Measurements from ENCODE around the gene ABCB9.
"Not testable (repeated sequence)": the region's sequence is repeated elsewhere in the genome, so short reads cannot be mapped to it uniquely, and the experiment has no call there.

Gene ABCB9

DNA sequence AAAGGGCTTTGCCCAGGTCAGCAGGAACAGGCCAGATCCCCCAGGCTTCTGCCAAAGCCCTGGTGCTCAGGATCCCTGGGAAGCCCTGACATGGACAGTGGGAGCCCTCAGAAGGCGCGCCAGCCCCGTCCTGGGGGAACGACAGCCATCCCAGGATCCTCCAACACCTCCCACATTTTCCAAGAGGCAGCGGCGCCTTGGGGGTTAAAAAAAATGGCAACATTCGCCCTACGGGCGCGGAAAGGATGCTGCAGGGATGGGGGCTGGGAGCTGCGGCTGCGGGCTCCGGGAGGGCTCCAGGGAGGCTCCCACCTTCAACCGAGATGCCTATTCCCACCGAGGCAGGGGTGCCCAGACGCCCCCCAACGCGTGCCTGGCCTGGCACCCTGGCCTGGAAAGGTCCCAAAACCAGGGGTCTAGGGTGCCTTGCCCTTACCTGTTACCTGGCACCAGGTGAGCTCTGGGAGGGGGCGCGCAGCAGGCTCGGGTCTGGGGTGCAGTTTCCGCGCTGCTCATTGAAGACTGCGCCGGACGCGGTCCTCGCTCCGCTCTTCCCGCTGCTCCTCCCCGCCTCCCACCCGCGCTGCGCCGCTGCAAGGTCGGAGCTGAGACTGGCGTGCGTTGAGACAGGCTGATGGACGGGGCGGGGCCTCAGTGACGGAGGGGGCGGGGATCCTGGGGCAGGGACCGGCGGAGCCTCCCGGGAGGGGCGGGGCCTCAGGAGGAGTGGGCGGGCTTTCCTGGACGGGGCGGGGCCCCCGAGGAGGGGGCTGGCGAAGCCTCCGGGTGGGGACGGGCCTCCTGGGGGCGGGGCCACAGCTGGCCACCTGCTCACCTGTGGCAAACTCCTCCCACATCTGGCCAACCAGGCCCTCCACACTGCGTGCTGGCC is at the start of gene ABCB9:
TSS of gene ABCB9 (minus strand) at position 613 of the 892 bp plus-strand sequence. CDS start 6,228 bp downstream, outside the sequence.
- DNase-seq = peak; percentile 90 to 94

DNA sequence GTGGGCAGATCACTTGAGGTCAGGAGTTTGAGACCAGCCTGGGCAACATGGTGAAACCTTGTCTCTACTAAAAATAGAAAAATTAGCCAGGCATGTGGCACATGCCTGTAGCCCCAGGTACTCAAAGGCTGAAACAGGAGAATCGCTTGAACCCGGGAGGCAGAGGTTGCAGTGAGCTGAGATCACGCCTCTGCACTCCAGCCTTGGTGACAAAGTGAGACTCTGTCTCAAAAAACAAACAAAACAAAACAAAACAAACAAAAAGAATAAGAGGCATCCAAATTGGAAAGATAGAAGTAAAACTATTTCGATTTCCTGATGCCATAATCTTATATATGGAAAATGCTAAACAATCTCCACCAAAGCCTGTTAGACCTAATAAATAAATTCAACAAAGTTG is 48.2 kb upstream of the ABCB9 start:
- DNase-seq = not testable (repeated sequence)

DNA sequence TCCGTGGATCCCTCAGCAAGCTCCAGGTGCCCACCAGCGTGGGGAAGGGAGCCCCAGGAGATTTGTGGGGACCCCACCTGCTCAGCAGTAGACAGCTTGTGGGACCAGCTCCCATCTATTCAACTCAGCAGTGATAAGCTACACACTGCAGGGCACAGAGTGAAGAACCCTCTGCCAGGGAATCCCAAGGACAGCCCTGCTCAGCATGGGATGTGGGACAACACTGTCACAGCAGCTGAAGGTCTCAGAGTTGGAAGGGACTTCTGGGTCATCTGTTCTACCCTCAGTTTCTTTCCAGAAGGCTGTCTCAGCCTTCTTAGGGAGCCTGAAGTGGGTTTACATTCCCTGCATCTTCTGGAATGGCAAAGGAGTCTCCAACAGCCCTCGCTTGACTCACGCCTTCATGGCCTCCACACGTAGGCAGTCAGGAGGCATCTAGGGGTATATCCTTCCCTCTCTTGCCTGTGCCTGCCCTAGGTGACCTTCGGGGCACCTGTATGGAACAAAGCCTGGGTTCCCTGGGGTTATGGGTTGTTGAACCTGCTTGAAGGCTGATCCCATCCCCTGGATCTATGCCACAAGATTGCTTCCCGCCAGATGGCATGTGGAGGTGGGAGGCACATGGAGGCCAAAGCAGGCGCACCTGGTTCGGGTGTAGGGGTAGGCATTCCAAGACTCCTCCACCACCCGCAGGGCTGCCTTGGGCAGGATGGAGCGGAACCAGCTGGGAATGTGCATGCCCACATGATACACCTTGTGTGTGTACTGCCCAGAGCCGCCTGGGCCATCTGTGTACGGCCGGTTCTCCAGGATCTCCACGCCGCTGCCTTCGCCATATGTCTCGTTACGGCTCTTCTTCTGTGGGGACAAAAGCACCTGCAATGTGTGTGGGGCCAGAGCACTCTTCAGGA is 47.2 kb upstream of the ABCB9 start:
- DNase-seq = no peak

DNA sequence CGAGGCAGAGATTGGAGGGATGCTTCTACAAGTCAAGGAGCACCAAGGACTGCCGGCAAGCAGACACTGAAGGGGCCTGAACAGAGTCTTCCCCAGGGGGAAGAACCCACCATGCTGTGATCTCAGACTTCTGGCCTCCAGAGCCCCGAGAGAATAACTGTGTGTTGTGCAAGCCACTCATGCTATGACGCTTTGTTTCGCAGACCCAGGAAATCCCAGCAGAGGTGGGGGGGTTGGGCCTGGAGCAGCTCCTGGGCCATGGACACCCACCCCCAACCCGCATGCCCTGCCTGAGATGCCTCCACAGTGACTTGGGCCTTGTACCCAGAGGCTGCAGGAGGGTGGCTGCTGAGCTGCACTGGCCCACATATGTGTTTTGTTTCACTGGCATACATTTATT is 45.4 kb upstream of the ABCB9 start:
- no peak for DNase-seq

DNA sequence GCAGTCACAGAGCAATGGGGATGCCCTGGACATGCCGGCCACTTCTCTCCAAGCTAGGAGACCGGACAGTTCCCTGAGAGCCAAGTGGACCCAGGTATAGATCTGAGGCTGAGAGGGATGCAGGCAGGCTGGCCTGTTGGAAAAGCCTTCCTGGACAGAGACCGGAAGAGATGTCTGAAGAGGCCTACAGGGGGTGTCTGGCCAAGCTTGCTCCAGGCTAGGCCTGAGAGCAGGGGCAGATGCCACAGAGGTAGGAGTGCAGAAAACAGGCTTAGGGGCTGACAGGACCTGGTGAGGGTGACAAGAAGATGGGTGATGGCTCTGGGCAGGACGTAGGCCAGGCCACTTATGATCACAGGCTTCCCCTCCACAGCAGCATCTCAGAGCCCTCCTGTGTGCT is 44.4 kb upstream of the ABCB9 start:
- no peak for DNase-seq

DNA sequence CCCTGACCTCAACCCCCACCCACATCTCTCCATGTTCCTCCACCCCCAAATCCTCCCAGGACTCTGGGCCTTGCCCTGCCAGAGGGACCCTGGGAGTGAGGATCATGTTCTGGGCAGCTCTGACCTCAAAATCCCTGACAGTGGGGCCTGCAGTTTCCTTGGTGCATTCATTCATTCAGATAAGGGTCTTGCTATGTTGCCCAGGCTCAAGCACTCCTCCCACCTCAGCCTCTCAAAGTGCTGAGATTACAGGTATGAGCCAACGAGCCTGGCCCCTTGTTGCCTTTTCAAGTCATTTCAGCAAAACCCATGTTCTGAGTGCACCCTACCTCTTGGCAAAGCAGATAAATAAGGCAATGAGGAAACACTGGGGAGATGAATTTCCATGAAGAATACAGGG is 43.8 kb upstream of the ABCB9 start:
- DNase-seq = no peak

DNA sequence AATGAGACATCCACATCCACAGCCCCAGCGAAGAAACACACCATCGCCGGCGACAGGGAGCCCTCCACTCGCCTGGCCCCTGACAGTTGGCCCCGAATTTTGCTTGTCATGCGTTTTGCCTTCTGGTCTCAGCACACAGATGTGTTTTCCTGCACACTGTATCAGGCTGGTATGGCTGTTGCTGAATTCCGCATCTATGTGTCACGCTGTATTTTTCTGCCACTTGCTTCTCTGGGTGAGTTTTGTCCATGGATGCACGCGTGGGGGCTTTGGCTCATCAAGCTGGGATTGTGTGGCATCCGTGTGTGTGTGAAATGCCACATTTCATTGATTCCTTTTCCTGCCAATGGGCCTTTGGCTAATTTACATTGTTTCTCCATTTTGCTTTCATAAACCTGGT is 40.7 kb upstream of the ABCB9 start:
- DNase-seq = no peak

DNA sequence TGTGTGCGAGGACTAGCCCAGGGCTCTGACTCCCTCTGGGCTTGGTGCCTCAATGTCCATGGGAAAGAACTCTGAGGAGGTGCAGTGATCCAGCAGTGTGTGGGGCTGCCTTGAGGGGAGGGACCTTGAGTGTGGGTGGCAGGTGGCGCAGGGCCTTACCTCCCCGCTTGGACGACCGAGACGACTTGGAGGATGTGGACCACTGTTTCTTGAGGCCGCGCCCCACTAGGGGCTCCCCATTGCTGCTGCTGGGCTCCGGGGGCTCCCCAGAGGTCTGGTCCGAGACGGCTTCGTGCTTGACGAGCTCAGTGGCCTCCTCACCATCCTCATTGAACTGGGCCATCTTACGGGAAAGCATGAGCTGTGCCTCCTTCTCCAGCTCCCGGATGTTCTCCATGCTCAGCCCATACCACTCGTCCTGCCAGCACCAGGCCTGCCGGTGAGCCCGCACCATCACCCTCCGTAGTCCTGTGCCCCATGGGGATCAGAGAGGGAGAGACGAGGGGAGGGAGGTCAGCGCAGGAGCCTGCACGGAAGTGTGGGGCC is 38.9 kb upstream of the ABCB9 start:
- no peak for DNase-seq

DNA sequence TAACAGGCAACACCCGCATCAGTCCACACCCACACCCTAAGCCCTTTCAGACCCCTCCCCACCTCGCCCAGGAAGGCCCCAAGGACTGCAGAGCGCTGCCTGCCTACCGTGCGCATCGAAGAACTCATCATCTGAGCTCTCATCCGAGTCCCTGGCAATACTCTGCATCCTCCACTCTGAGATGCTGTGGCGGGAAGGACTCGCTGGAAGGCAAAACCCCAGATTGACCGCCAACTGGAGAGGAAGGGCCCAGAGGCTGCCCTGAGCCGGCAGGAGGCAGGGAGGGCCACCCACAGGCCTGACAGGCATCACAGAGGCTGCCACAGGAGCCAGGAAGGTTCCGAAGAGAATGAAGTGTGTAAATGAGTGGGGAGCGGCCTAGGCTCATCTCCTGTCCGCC is 38.0 kb upstream of the ABCB9 start:
- no peak for DNase-seq

DNA sequence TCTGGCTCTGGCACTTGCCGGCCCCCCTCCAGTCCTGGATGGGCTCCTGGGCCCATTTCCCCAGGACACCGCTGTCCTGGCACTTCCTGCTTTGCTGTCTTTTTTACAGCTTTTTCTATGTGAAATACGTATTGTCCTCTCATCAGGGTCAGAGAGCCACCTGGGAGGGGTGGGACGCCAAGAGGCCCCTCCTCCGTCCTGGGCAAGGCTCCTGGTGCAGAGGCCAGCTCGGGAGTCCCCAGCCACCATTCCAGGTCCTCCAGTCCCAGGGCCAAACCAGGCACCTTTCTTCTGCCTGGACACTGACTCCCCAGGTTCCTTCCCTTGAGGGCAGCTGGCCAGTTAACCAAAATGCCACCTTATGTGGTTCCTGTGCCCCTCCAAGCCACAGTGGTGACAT is 37.0 kb upstream of the ABCB9 start:
- DNase-seq = no peak

DNA sequence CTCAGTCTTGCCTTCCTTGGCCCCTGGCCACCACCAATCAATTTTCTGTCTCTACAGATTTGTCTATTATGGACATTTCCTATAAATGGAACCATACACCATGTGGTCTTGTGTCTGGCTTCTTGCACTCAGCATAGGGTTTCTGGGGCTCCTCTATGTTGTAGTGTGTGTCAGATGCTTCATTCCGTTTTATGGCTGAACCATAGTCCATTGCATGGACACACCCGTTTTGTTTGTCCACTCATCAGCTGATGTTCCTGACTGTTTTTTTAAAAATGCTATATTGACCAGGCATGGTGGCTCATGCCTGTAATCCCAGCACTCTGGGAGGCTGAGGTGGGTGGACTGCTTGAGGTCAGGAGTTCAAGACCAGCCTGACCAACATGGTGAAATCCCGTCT is 35.2 kb upstream of the ABCB9 start:
- DNase-seq = no peak

DNA sequence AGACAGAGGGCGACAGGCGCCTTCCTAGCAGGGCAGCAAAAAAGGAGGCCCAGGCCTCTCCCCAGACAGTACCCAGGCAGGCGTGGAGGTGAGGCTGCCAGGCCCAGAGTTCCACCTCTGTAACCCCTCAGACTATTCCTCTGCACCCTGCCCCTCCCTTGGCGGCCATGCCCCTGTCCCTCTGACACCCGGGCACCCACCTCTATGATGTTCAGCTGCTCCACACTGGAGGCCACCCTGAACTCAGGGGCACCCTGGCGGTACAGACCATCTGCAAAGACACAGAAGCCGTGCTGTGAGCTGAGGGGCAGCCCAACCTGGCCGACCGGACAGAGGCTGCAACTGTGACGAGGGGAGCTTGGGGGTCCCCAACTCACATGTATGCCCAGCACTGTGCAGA is 34.3 kb upstream of the ABCB9 start:
- DNase-seq = no peak

DNA sequence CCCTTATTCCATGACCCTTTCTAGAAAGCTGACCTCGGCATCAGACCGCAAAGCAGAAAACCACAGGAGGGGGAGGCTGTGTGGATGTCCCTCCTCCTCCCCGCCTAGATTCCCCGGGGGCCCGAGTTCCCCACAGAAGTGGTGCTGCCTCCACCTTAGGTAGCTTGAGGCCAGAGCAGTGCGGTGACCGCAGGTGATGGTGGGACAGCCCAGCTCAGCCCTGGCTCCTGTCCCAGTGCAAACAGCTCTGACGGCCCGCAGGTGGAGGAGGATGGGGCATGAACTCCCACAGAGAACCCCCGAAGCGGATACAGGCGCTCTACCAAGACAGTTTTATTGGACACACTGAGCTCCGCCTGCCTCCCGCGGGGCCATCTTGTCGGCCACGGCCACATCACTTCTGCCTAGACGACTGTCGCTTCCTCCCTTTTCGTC is 33.7 kb upstream of the ABCB9 start:
- DNase-seq = no peak

DNA sequence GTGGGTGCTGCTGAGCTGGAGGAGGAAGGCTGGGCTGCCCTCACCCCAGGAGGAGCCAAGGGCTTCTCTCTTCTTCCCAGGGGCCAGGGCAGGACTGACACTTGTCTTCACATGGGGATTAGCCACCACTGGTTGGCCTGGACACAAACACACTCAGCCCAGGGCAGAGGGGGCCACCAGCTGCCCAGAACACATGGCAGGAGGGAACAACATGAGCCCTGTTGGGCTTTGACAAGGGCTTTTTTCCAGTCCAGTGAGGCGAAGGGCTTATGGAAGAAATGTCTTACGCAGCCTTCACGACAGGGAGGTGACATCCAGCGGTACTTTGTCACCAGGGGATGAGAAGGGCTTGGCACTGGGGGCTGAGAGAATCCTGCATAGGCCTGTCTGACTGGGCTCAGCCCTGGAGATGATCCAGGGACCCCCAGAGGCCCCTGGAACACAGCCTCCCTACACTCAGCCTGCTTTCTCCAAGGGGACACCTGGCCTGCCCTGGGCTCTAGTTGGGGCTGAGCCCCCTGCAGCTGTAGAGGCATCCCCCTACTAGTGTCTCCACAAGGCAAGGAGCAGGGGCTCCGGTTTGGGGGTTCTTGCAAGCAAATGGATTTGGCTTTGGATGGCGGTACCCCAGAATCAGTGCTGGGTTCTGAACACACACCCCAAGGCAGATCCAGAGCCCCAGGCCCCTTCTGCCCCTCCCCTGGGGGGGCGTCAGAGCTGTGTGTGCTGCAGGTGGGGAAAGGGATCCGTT is 33.1 kb upstream of the ABCB9 start:
- DNase-seq = no peak

DNA sequence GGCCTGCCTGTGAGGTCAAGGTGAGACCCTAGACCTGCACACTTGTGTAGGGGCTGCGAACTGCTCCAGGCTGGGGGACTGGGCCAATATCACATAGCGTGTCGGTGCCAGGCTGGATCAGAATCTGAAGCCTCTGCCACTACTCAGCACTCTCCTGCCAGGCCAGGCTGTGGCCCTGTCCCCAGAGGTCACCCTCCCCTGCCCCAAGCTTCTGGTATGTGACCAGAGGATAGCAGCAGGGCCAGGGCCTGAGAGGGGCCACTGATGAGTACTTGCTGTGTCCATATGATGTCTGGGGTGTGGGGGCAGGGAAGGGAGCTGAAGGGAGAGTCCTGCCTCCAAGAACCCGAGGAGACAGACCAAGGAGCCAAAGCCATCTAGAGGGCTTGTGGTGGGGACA is 32.1 kb upstream of the ABCB9 start:
- no peak for DNase-seq

DNA sequence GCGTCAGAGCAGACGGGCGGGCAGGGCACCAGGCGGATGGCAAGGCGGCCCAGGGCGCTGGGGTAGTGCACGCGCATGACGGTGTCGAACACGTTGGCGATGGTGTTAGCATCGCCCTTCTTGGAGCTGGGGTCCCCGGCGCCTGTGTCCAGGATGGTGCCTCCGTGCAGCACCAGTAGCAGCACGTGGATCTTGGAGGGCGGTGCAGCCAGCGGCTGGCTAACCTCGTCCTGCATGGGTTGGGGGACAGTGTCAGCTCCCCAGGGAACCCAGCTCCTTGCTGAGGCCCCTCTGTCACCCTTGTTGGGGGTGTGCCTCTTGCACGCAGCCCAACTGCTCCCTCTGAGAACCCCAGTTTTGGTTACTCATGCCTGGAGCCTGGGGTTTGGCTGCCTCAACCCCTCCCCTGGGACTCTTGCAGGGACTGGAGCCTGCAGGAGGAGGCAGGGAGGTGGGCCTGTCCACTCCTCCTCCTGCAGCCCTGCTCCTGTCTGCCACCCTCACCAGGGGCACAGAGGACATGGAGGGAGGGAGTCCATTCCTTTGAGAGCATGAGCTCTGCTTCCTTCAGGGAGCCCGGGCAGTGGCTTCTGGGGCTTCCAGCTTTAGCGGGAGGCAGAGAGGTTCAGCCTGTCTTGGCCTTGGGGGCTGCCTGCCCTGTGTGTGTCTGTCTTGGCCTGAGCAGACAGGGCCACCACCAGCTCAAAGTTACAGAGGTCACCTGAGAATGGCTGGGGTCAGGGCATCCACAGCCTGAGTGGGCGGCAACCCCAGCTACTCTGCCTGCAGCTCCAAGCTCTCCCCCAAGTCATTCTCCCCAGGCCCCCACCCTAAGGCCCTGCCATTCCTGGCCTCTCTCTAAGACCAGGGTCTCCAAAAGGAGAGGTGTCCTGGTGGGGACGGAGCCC is 31.3 kb upstream of the ABCB9 start:
- no peak for DNase-seq

DNA sequence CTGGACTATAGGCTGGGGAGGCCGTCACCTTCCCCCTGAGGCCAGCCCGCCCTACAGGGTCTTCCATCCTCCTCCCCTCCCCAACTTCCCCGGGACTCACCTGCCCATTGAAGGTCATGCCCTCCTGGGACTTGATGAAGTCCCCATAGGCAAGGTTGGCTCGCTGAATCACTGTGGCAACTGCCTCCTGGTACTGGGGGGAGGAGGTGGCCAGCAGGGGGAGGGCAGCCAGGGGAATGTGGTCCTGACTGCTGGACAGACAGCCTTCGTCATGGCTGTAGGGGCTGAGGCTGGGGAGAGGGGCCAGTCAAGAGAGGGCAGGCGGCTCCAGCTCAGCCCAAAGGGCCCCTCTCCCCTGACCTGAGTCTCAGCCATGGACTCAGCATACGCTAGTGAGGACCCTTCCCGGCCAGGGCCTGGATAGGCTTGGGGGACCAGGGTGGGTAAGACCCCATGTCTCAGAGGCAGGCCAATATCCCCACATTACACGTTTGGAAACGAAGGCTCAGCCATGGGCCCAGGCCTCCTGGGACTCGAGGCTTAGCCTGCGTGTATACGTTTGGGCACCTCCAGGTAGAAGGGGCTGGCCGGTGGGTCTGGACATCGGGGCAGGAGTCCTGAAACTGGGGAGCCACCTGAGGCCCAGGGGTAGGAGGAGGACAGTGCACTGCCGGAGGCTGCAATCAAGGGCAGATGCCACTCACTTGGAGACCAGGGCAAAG is 30.5 kb upstream of the ABCB9 start:
- DNase-seq = no peak

DNA sequence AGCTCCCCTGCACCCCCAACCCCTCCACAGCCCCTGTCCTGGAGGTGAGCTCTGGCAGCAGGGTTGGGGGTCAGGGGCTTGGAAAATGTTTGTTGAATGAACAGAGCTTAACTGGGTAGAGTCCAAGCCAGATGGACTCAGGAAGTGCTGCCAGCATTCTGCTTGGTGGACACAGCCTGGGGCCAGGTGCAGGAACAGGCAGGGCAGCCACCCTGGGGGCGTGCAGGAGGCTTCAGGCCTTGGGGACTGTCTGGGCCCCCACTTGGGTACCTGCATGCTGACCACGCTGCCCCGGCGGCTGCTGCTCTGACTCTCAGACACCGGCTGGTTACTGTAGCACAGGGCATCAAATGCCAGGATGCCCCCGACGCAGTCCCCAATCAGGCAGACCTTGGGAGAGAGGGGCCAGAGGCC is 29.9 kb upstream of the ABCB9 start:
- DNase-seq = no peak

DNA sequence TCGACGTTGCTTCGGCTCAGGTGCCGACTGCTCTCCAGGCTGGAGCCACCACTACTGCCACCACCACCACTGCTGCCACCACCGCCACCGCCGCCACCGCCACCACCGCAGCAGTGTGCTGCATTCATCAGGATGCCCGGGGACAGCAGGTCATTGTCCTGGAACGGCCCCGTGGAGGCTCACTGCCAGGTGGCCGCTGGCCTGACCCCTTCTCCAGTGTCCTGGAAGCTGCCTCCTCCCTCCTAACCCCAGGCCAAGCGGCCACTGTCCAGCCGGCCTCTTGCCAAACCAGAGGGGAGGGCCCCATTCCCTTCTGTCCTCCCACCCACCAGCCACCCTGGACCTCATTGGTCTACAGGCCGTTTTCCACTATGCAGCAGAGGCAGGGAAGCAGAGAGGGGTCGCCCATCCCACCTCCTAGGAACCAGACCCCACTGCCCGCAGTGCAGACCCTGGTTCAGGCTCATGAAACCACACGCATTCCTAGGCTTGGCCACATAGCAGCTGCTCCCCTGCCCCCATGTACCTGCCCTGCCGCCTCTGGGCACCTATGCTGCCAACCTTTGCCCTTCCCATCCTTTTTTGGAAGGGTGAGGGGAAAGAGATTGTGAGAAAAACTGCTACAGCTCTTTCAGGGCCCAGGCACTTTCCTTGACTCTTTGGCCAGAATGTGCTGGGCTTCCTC is 29.4 kb upstream of the ABCB9 start:
- DNase-seq = no peak

DNA sequence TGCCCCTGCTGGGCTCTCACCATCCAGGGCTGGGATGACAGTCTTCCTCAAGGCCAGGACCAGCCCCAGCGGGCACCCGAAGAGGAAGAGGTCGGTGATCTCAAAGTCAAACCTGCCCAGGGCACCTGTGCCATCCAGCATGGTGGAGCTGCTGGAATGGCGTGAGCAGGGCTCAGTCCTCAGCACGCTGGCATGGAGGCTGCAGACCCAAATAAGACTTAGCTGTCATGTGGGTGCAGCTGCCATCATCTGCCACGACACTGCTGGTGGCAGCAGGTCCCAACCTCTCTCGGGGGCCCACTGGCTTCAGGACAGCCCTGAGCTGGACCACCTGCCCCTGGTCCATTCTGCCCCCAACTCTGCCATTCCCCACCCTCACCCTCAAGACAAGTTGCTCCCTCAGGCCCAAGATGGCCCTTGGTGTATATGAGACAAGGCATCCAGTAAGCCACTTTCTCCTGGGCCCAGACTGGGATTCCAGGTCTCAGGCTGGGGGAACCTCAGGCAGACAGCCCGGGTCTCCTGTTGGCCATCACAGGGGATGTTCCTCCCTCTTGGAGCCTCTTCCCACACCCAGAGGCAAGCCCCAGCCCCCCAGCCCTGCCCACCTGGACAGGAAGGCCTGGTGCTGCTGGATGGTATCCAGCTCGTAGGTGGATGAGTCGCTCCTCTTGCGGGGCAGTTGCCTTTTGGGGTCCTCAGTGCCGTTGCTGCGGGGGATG is 28.7 kb upstream of the ABCB9 start:
- no peak for DNase-seq

Data from NCI-H2081 (cell line).